Measurements from ENCODE around the gene LAMB1.

LAMB1 gene

DNA sequence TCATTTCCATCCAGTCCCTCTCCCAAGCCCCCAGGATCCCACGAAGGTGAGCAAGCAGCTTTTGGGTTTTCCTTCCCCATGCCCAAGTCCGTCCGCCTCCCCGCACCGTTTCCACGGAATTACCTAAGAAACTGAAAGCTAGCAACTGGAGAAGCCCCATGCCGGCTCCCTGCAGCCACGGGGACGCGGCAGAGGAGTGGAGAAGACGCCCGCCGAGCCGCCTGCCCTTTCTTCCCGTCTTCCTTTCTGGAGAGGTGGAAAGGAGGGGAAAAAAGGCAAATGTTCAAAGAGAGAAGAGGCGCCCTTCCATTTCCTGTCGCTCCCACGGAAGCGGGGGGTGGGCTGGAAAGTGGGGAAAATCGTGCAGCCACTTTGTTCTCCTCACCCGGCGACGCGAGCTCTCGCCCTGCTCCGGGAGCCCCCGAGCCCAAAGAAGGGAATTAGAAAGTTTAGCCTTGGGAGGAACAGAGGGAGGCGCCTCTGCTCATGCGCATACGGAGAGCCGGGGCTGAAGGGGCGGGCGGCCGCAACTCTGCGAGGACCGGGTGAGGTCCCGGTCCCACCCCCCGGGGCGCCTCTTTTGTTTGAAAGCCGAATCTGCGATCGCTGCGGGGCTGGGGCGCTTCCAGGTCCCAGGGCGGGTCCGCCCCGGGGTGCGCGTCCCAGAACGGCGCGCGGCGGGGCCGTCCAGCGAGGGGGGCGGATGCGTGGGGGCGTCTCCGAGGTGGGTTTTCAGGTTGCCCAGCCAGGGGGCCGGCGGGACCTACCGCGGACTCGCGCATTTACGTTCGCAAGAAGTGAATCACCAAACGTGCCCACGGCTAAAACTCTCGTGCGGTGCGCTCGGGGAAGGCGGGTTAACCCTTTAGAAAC is at the start of gene LAMB1:
Gene LAMB1 (minus strand): TSS at position 436 of the 873 bp plus-strand sequence. CDS start 276 bp downstream, at position 160.
- Histone ChIP-seq H3K4me1 (ENCODE audit: insufficient read depth, poor library complexity, severe bottlenecking) (peaks cover 32% of the 10 kb centered on the region), H3K36me3 (ENCODE audit: low read depth) (peaks cover 40% of the 10 kb centered on the region), H3K4me3 (ENCODE audit: severe bottlenecking) (peak within 1 kb of the TSS; percentile 58), H3K27ac (ENCODE audit: poor library complexity, severe bottlenecking) (peak within 1 kb of the TSS; percentile 99), H3K9me3 (ENCODE audit: severe bottlenecking) (no peaks in the 10 kb centered on the region), H3K27me3 (ENCODE audit: insufficient read depth, poor library complexity, severe bottlenecking) (no peaks in the 10 kb centered on the region)
- peak; percentile 79 for DNase-seq (ENCODE audit: low spot score)
- TF ChIP-seq, protein P1, sequence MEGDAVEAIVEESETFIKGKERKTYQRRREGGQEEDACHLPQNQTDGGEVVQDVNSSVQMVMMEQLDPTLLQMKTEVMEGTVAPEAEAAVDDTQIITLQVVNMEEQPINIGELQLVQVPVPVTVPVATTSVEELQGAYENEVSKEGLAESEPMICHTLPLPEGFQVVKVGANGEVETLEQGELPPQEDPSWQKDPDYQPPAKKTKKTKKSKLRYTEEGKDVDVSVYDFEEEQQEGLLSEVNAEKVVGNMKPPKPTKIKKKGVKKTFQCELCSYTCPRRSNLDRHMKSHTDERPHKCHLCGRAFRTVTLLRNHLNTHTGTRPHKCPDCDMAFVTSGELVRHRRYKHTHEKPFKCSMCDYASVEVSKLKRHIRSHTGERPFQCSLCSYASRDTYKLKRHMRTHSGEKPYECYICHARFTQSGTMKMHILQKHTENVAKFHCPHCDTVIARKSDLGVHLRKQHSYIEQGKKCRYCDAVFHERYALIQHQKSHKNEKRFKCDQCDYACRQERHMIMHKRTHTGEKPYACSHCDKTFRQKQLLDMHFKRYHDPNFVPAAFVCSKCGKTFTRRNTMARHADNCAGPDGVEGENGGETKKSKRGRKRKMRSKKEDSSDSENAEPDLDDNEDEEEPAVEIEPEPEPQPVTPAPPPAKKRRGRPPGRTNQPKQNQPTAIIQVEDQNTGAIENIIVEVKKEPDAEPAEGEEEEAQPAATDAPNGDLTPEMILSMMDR (IDR thresholded peaks at IDR 0.05; ENCODE audit: poor library complexity, severe bottlenecking): no peak
- peak; percentile 63 for ATAC-seq (ENCODE audit: low read depth)

DNA sequence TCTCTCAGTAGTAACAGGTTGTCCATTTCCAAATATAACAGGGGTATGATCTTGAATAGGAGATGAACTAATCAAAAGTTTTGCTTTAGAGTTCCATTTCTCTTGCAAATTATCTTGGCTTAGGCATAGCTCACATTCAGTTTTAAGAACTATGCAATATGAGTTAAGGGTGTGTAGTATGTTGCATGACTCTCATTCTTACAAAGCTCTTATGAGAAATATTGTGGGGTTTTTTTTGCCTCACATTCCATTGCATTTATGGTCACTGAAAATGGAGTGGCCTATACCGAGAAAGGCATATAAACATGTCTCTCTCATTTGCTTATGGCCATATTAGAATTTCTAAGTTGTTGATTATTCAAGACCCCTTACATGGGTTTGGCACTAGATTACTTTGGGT is 48.5 kb upstream of the LAMB1 start:
- no peaks in the 10 kb centered on the region for H3K9me3 ChIP-seq (ENCODE audit: severe bottlenecking)
- no peaks in the 10 kb centered on the region for H3K4me1 ChIP-seq (ENCODE audit: insufficient read depth, poor library complexity, severe bottlenecking)
- no peak overlapping the region for H3K27ac ChIP-seq (ENCODE audit: poor library complexity, severe bottlenecking)
- H3K4me3 ChIP-seq (ENCODE audit: severe bottlenecking): no peak overlapping the region
- TF ChIP-seq, protein P1 (IDR thresholded peaks at IDR 0.05; ENCODE audit: poor library complexity, severe bottlenecking): no peak
- no peaks in the 10 kb centered on the region for H3K27me3 ChIP-seq (ENCODE audit: insufficient read depth, poor library complexity, severe bottlenecking)
- no peak for DNase-seq (ENCODE audit: low spot score)
- no peaks in the 10 kb centered on the region for H3K36me3 ChIP-seq (ENCODE audit: low read depth)
- no peak for ATAC-seq (ENCODE audit: low read depth)

DNA sequence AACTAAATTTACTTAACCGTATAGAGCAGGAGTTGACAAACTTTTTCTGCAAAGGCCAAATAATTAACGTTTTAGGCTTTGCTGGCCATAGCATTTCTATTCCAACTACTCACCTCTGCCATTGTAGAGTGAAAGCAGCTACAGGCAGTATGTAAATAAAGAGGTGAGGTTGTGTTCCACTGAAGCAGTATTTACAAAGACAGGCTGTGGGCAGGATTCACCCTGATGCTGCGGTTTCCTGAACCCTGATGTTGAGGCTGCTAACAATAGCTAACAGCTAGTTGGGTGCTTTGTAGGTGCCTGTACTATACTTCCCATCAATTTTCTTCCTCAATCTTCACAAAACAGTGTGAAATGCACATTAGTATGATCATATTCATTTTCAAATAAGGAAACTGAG is 47.0 kb upstream of the LAMB1 start:
- Histone ChIP-seq H3K9me3 (ENCODE audit: severe bottlenecking) (no peaks in the 10 kb centered on the region), H3K4me3 (ENCODE audit: severe bottlenecking) (no peak overlapping the region), H3K27ac (ENCODE audit: poor library complexity, severe bottlenecking) (no peak overlapping the region), H3K36me3 (ENCODE audit: low read depth) (no peaks in the 10 kb centered on the region), H3K4me1 (ENCODE audit: insufficient read depth, poor library complexity, severe bottlenecking) (no peaks in the 10 kb centered on the region), H3K27me3 (ENCODE audit: insufficient read depth, poor library complexity, severe bottlenecking) (no peaks in the 10 kb centered on the region)
- TF ChIP-seq, protein P1 (IDR thresholded peaks at IDR 0.05; ENCODE audit: poor library complexity, severe bottlenecking): no peak
- ATAC-seq (ENCODE audit: low read depth): no peak; the same call in 2 of the 3 replicates
- no peak for DNase-seq (ENCODE audit: low spot score)

DNA sequence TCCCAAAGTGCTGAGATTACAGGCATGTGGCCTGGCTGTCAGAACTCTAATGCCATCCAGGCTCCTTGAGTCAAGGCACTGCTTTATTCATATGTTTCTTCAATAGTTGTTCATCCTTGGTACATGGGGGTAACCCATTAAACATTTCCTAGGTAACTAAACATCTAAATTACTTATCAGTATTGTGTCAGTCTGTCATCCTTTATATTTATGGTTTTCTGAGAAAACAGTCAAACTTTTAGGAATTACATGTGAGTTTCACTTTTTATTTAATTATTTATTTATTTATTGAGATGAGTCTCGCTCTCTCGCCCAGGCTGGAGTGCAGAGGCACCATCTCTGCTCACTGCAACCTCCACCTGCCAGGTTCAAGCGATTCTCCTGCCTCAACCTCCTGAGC is 45.5 kb upstream of the LAMB1 start:
- Histone ChIP-seq H3K4me1 (ENCODE audit: insufficient read depth, poor library complexity, severe bottlenecking) (no peaks in the 10 kb centered on the region), H3K4me3 (ENCODE audit: severe bottlenecking) (no peak overlapping the region), H3K27me3 (ENCODE audit: insufficient read depth, poor library complexity, severe bottlenecking) (no peaks in the 10 kb centered on the region), H3K27ac (ENCODE audit: poor library complexity, severe bottlenecking) (no peak overlapping the region), H3K36me3 (ENCODE audit: low read depth) (no peaks in the 10 kb centered on the region), H3K9me3 (ENCODE audit: severe bottlenecking) (no peaks in the 10 kb centered on the region)
- TF ChIP-seq, protein P1 (IDR thresholded peaks at IDR 0.05; ENCODE audit: poor library complexity, severe bottlenecking): no peak
- no peak for ATAC-seq (ENCODE audit: low read depth)
- no peak for DNase-seq (ENCODE audit: low spot score)

All from RWPE2 (cell line).